Measurements from ENCODE around the gene EXOC5.

DNA sequence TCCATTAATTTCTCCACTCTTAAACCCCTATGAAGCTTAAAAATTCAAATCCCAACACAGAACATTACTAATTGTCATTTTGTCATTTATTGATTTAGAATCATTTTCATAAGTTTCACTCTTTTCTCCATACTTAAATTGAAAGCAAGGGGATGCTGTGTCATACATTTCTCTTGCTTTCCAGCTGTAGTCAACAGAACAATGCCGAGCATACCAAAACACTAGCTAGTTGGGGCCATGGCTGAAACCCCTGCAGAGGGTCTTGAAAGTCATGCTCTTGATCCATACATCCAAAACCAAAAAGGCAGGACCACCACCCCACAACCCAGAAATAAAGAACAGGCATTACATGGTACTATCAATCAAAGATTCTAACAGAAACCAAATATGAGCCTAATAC lies 9.0 kb downstream of the EXOC5 start:
- TF ChIP-seq, protein P1, sequence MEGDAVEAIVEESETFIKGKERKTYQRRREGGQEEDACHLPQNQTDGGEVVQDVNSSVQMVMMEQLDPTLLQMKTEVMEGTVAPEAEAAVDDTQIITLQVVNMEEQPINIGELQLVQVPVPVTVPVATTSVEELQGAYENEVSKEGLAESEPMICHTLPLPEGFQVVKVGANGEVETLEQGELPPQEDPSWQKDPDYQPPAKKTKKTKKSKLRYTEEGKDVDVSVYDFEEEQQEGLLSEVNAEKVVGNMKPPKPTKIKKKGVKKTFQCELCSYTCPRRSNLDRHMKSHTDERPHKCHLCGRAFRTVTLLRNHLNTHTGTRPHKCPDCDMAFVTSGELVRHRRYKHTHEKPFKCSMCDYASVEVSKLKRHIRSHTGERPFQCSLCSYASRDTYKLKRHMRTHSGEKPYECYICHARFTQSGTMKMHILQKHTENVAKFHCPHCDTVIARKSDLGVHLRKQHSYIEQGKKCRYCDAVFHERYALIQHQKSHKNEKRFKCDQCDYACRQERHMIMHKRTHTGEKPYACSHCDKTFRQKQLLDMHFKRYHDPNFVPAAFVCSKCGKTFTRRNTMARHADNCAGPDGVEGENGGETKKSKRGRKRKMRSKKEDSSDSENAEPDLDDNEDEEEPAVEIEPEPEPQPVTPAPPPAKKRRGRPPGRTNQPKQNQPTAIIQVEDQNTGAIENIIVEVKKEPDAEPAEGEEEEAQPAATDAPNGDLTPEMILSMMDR (IDR thresholded peaks at IDR 0.05) = no peak
- TF ChIP-seq POLR2A (IDR thresholded peaks at IDR 0.05) = no peak
